NCI-H2171 (cell line): ENCODE measurements around the gene AGPAT3.

ENCODE experiments used
- DNase-seq: peaks from one replicate; lab custom pipeline; 2025; lab: John Stamatoyannopoulos, UW

Gene AGPAT3

DNA sequence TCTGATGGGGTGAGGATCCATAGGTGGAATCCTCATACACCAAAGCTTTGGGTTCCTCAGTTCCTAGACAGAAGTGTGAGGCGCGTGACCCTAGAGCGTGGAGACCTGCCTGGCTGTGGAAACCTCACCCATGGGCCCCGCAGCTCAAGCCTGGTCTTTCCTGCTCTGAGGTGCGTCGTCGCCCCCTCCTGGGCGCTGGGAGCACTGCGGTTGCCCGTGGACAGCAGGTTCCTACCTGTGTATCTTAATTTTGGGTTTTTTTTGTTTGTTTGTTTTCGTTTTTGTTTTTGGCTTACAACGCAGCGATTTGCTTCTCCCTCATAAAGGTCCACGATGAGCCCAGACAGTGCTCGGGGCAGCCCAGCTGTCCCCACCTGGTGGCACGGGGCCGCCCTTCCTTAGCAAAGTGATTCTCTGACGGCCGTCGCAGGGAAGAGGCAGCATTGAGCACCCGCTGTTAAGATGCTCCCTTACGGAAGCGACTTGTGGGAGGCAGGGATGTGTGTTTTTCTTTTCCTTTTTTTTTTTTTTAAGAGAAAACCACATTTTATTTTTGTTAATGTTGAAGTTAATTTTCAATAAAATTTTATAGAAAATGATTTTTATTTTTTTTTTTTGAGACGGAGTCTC lies 110.6 kb downstream of the AGPAT3 start:
- DNase-seq, result peak; percentile 68

- DNase-seq, result no peak
Measured at GRCh38 chr21:43976661-43977060, 111.6 kb downstream of the AGPAT3 start.

GRCh38 chr21:43978060-43978459 lies 113.0 kb downstream of the AGPAT3 start:
- DNase-seq, result no peak

DNA sequence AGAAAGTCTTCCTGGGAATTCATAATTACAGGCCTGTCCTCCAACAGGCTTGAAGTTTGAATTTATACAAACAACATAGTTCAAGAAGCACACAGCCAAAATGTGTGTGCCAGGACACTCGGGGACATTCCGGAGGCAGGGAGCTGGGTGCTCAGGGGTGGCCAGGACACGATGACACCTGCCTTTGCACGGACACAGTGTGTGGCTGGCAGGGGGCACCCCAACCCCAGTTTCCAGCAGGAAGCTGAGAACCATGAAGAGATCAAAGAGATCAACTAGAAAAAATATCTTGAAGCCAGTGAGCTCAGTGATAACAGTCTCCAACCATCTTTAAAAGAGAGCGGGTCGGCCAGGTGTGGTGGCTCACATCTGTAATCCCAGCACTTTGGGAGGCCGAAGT lies 114.6 kb downstream of the AGPAT3 start:
- DNase-seq, result no peak

DNA sequence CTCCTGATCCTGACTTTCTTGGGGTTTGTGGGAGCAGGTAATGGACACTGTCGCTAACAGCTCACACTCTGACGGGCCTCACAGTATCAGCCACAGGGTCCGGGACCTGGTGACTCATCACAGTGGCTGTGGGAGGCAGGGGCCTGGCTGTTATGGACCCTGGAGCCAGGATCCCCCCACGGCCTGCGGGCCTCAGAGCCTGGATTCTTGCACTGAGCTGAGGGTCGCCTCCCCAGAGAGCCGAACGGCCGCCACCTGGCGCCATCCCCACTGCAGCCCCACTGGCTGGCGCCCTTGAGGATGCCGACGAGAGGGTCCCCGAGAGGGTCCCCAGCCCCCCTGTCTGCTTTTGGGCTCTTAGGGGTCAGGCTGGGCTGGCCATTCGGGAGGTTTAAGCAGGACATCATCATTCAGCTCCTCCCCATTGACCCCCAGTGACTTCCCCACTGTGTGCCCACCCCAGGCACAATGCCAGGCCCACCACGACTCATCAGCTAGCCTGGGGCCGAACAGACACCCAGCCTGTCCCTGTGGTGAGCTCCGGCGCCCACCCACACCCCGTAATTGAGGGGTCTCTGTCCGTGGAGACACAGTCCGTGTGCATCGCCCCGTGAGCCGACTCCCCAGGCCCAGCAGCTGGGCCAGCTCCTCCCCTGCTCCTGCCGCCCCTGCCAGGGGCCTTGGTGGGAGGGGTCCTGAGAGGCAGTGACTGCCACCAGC lies 116.3 kb downstream of the AGPAT3 start:
- DNase-seq, result no peak

- DNase-seq, result no peak
Measured at GRCh38 chr21:43981871-43982210, 116.8 kb downstream of the AGPAT3 start.

DNA sequence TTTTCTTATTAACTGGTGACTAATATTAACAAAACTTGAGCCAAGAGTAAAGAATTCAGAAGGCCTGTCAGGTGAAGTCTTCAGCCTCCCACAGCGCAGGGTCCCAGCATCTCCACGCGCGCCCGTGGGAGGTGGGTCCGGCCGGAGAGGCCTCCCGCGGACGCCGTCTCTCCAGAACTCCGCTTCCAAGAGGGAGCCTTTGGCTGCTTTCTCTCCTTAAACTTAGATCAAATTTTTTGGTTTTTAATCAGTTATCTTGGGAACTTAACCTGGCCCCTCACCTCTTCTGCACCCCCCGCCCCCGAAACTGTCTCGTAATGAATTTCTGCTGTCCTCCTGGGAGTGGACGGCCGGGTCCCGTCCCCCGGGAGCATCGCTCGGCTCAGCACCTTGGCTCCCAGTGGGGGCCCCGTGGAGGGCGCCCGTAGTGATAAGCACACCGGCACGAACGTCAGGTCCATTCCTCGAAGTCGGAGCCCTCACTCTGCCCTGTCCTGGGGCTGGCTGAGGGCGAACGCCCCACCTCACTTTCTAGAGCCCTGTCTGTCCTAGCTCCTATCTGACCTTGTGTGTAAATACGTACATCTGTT lies 117.6 kb downstream of the AGPAT3 start:
- no peak for DNase-seq

GRCh38 chr21:43983390-43983789 lies 118.4 kb downstream of the AGPAT3 start:
- DNase-seq, result no peak

- DNase-seq, result no peak
Measured at GRCh38 chr21:43983860-43984420, 118.9 kb downstream of the AGPAT3 start.

DNA sequence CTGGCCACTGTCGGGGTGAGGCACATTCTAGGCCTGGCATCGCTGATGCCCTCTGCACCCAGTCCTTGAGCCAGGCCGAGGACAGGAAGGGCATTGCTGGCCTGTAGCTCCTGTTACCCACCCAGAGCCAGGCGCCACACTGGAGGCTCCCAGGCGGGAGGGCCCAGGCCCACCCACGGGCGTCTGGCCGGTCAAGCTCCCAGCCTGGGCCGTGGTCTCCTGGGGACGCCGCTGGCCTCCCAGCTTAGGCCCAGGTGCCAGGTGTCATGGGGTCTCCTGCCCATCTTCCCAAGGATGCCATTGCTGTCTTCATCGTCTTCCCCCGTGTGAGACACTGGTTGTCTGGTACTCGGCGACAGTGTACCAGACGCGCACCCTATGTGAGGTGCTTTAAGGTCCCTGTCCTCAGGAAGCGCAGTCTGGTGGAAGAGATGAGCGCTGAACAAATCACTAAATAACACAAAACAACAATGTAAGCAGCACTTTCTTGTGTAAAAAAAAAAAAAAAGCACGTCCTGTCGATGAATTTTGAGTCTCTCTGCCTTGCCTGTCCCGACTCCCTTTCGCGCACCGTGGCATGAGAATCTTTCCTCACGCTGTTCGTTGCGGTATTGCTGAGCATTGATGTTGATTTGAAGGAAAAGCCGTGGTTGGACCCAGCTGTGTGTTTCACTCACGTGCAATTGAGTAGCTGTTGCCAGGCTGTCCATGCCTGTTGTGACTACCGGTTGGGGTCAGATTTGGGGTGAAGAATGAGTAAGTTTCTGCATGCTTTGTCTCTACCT lies 120.1 kb downstream of the AGPAT3 start:
- no peak for DNase-seq

- no peak for DNase-seq
Measured at GRCh38 chr21:43985690-43986251, 120.7 kb downstream of the AGPAT3 start.

DNA sequence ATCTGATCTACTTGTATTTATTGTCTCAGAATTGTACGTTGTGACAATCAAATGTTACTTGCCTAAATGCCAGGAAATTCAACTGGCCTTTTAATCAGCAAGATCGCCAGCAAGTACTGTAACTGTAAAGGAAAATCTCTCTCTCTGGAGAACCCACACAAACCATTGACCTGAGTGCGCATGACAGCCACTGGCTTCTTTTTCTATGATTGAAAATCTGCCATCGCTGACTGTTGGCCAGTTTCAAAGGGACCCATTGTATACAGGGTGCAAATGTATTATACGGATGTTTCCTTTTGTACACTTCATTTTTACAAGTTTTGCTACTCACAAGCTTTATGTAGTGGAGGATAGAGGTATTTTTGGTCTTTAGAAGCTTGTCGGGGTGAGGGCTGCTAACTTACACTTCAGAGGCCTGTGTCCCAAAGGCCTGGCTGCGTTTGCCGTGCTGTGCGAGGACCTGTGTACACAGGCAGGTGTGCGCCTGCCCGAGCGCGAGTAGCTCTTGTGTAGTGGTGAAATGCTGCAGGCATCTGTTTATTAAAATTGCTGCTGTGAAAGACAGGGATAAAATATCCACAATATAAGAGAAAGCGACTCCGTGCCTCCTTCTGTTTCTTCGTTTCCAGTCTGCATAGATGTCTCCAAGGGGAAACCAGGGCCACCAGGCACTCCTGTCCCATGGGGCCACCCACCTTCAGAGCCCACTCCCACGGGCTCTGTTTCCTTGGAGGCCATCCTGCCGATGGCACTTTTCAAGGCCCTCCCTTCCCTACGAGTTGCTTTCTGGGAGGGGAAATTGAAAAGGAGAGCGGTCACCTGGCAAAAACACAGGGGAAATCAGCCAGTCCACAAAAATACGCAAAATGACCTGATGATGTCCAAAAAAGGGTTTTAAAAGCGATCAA lies 121.8 kb downstream of the AGPAT3 start:
- DNase-seq, result peak; percentile 18

DNA sequence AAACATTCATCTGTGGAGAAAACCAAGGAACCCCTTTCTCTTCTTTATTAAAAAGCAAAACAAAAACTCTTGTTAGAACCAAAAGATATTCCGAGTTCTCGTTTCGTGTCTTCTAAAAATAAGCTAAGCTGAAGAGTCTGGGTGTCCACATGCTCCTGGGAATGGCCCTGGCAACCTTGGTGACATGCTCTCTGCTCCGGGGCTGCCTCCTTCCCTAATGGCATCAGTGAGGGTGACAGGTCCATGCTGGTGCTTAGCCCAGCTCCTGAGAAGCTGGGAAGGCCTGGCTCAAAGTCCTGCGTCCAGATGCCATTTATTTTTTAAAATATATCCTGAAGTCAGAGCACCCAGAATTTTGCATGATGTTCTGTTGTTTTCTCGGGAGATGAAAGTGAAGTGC lies 122.5 kb downstream of the AGPAT3 start:
- DNase-seq, result no peak

- DNase-seq, result no peak
Measured at GRCh38 chr21:43988016-43988415, 123.0 kb downstream of the AGPAT3 start.

GRCh38 chr21:43988506-43989230 lies 123.6 kb downstream of the AGPAT3 start:
- no peak for DNase-seq

GRCh38 chr21:43989401-43989800 lies 124.4 kb downstream of the AGPAT3 start:
- no peak for DNase-seq

GRCh38 chr21:43991447-43991991 lies 126.5 kb downstream of the AGPAT3 start:
- no peak for DNase-seq

DNA sequence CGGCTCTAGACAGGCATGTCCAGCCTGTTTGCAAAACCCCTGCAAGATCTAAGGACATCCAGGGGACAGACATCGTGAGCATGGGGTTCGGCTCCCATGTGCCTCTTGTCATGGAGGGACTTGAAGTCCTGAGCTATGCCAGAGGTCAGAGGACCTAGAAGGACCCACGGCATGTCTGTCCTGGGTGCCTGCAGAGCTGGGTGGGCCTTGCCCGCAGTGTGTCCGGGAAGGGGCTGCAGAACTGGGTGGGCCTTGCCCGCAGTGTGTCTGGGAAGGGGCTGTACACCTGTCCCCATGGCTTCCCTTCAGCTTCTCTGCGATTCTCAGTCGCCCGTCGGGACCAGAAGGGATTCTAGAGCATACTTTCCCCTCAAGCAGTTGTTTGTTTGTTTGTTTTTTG lies 127.1 kb downstream of the AGPAT3 start:
- DNase-seq, result no peak

- DNase-seq, result no peak
Measured at GRCh38 chr21:43993420-43993934, 128.5 kb downstream of the AGPAT3 start.

DNA sequence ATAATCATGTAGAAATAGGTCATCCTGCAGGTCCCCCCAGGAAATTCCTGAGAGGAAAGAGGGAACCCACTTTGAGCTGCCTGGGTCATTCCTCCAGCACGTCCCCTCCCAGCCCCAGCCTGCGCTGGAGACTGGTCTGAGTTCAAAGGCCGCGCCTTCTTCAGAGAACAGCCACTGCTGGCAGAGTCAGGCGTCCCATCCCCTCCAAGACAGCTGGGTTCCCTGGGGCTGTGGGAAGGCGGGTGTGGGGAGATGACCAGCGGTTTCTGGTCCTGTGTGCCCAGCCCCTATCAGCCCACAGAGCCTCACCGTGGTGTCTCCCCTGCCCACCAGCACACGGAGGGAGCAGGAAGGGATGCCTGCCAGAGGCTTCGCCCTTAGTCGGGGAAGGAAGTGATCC lies 129.1 kb downstream of the AGPAT3 start:
- DNase-seq, result no peak
